Mesenteric fat pad (tissue), 1 donor: ENCODE measurements around the gene ZNF425. TPM values are rescaled to one million over a fixed set of nuclear protein-coding genes. Genes with fewer than 3 reads are reported as not detected.
"Not testable (repeated sequence)": the region's sequence is repeated elsewhere in the genome, so short reads cannot be mapped to it uniquely, and the experiment has no call there.

Experiments
- DNase-seq: peaks from one replicate; pipeline ENCODE4 v3.0.0-alpha.2; 2020; ENCODE audit warnings: low spot score
- total RNA-seq: library from RNA; stranded (reverse); fragmentation: NEBNext Ultra II Directional; extraction: Animal tissue kit (Norgen Biotek cat#: 25700); gene quantifications from one replicate; pipeline ENCODE4 v1.2.1, GENCODE V29; 2021
- donor health status: DM: yes; HTN: yes; CAD: no.

The ZNF425 gene
- total RNA-seq, 1 donor from 2014 or later = 0.64 TPM

DNA sequence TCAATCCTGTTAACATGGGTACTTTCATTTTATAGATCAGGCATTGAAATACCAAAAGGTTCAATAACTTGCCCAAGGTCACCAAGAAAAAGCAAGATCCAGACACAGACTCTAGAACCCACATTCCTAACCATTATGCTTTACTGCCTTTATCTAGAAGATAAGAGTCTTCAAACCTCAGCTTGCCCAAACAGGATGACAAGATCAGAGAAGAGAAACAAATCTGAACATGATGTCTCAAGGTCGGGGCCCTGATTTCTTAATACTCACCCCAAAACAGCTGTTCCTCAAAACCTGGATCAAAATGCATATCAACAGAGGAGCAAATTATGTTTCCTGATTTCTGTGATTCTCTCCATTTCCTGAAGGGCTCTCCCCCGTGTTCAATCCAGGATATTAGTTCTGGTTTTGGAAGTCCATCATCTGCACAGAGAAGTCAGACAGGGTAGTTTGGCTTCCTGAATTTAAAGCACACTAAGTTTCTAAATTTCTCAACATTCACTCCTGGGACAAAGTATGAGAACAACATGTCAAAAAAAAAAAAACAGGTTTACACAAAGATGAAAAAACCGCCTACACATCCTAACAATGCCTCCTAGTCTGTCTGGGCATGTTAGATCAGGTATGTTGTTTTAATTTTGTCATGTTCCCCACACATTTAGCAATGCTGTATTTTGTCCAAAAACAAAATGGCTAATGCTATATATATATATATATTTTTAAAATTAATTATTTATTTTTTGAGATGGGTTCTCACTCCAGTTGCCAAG lies 51.8 kb downstream of the ZNF425 start:
- no peak for DNase-seq

- no peak for DNase-seq
Measured at GRCh38 chr7:149072438-149072775, 53.7 kb downstream of the ZNF425 start.

DNA sequence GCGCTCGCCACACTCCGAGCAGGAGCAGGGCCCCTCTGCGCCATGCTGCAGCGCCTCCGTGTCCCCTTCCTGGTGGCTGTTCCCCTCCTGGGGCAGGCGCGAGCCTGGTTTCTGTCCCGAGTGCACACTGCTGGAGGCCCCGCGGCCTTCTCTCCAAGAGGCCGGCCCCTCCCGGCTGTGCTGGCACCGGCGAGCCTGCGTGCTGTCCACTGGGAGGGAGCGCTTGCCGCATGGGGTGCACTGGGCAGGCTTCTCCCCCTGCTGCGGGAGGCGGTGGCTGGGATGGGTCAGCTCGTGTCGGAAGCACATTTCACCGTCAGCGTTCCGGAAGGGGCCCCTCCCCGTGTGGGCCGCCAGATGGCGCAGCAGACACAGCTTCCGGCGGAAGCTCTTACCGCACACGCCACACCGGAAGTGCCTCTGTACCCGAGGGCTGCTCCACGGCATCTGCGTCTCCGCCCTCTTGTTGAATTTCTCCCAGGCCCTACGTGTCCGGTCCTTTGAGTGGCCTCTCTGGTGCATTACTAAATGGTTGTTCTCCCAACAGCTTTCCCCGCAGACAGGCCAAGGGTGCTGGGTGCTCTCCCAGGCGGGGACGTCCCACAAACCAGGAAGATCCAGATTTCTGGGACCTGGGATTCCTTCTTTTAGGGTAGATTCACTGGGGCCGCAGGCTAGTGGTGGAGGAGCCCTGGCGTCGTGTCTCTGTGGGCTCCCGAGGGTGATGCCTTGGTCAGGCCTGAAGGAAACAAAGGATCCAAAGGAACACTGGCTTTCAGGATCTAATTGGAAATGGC lies 54.3 kb downstream of the ZNF425 start:
- no peak for DNase-seq

DNA sequence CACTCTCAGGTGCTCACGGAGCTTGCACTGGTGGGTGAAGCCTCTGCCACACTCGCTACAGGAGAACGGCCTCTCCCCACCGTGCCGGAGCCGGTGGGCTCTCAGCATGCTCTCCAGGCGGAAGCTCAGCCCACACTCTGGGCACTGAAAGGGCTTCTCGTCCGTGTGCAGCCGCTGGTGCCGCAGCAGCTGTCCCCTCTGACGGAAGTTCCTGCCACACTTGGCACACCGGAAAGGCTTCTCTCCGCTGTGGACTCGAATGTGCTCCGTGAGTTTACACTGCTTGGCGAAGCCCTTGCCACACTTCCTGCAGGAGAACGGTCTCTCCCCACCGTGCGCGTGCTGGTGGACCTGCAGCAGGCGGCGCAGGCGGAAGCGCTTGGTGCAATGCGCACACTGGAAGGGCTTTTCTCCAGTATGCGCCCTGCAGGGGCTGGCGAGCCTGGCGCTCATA lies 54.9 kb downstream of the ZNF425 start:
- DNase-seq = no peak

GRCh38 chr7:149070372-149071125 lies 55.6 kb downstream of the ZNF425 start:
- no peak for DNase-seq

- no peak for DNase-seq
Measured at GRCh38 chr7:149067869-149068268, 58.3 kb downstream of the ZNF425 start.

DNA sequence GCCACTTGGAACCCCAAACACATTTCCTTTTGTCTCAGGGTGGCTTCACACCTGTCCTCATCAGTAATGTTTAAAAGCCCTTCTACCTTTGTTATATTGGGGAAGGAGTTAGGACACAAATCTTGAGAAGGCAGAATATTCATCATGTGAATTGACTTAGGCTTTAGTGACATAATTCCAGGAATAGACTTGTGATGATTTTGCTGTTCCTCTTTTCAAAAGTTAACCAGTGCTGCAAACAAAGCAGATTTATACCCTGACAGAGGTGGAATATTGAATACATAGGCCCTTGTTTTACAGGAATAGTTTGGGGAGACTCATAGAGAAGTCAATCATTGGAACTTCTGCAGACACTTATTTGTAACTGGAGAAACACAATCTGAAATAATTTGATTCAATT lies 62.6 kb downstream of the ZNF425 start:
- DNase-seq = no peak

GRCh38 chr7:149062217-149062899 lies 63.8 kb downstream of the ZNF425 start:
- not testable (repeated sequence) for DNase-seq

GRCh38 chr7:149060156-149060555 lies 66.0 kb downstream of the ZNF425 start:
- no peak for DNase-seq

DNA sequence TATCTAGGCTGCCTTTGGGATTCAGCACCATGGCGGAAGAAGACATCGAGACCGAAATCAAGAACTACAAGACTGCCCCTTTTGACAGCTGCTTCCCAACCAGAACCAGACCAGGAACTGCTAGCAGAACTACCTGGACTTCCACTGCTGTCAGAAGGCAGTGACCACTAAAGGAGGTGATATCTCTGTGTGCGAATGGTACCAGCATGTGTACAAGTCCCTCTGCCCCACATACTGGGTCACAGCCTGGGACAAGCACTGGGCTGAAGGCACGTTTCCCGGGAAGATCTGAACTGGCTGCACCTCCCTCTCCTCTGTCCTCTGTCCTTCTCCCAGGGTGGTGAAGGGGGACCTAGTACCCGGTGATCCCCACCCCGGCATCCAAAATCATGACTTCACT lies 72.2 kb downstream of the ZNF425 start:
- DNase-seq = no peak

GRCh38 chr7:149053384-149053783 lies 72.7 kb downstream of the ZNF425 start:
- no peak for DNase-seq

Other genes with a start within 250 kb of the ZNF425 start
- 2.3 TPM for gene EZH2, start 242.0 kb downstream of the ZNF425 start, total RNA-seq
- 101 TPM for gene PDIA4, start 97.8 kb downstream of the ZNF425 start, total RNA-seq
- gene ZNF786, start 35.6 kb downstream of the ZNF425 start, total RNA-seq = 3.8 TPM
- gene ZNF398, start 21.1 kb upstream of the ZNF425 start, total RNA-seq = 11.6 TPM
- 19.1 TPM for gene ZNF282, start 69.2 kb upstream of the ZNF425 start, total RNA-seq
- gene ZNF212, start 113.3 kb upstream of the ZNF425 start, total RNA-seq = 5.1 TPM
- 12.2 TPM for gene ZNF783, start 135.9 kb upstream of the ZNF425 start, total RNA-seq